Spinal cord (tissue), 10 donors: ENCODE measurements around the gene MYH7B. TPM values are rescaled to one million over a fixed set of nuclear protein-coding genes. Genes with fewer than 3 reads are reported as not detected.

Experiments used
- DNase-seq, 6 donors: peaks; one replicate each; pipeline versions ENCODE4 v3.0.0 to v3.0.0-alpha.2; 2013 to 2015; ENCODE audit warnings: low spot score in 6 of 6, low read depth in 4 of 6
- H3K27ac ChIP-seq: one replicate; pipeline ENCODE4 v1.5.1; 2013; ENCODE audit warnings: low read depth, low read length, control low read depth
- H3K27me3 ChIP-seq: one replicate; pipeline ENCODE4 v1.6.1; 2013; ENCODE audit warnings: low read length; ENCODE audit not compliant: control insufficient read depth, insufficient read depth
- H3K36me3 ChIP-seq: one replicate; pipeline ENCODE4 v1.6.1; 2013; ENCODE audit warnings: low read length; ENCODE audit not compliant: control insufficient read depth, insufficient read depth
- H3K4me1 ChIP-seq: one replicate; pipeline ENCODE4 v1.6.1; 2013; ENCODE audit warnings: low read length; ENCODE audit not compliant: control insufficient read depth, insufficient read depth
- H3K4me3 ChIP-seq: one replicate; pipeline ENCODE4 v1.5.1; 2013; ENCODE audit warnings: low read depth, low read length, control low read depth
- H3K9me3 ChIP-seq: one replicate; pipeline ENCODE4 v1.6.1; 2013; ENCODE audit warnings: low read length; ENCODE audit not compliant: control insufficient read depth, insufficient read depth
- WGBS: methylation state at CpG from one replicate; pipeline ENCODE4 v1.1.5; 2013; ENCODE audit warnings: missing lambda C conversion rate; ENCODE audit not compliant: insufficient coverage; 5-methylcytosine and 5-hydroxymethylcytosine counted together
- long read RNA-seq, 4 donors: transcript quantifications; one replicate each; lab custom pipeline, GENCODE V29; 2026
- polyA plus RNA-seq, 2 donors: library from polyadenylated mRNA; unstranded; fragments of 120-200 nt; gene quantifications; one replicate each; pipeline ENCODE4 v1.2.1, GENCODE V29; 2013; ENCODE audit not compliant: insufficient read length in 2 of 2
- total RNA-seq, 2 donors: library from RNA; depleted of rRNA in 1 of 2; stranded (reverse); fragments of 120-200 nt in 1 of 2; fragments of >200 nt in 1 of 2; gene quantifications; one replicate each; pipeline versions ENCODE4 v1.2.3 to v1.2.4, GENCODE V29; 2013 to 2014
- donor health status: healthy.

MYH7B gene
- total RNA-seq (1 to 10 TPM in 1 of 2 donors, under 1 TPM in 1; 0.89 to 1.6 TPM), polyA plus RNA-seq (1 to 10 TPM; 5.5 to 6.4 TPM)
- long read RNA-seq, donor 1 = 0 reads
- long read RNA-seq, donor 2 = 0 reads
- long read RNA-seq, donor 3 = 0 reads
- long read RNA-seq, donor 4 = 0 reads

DNA sequence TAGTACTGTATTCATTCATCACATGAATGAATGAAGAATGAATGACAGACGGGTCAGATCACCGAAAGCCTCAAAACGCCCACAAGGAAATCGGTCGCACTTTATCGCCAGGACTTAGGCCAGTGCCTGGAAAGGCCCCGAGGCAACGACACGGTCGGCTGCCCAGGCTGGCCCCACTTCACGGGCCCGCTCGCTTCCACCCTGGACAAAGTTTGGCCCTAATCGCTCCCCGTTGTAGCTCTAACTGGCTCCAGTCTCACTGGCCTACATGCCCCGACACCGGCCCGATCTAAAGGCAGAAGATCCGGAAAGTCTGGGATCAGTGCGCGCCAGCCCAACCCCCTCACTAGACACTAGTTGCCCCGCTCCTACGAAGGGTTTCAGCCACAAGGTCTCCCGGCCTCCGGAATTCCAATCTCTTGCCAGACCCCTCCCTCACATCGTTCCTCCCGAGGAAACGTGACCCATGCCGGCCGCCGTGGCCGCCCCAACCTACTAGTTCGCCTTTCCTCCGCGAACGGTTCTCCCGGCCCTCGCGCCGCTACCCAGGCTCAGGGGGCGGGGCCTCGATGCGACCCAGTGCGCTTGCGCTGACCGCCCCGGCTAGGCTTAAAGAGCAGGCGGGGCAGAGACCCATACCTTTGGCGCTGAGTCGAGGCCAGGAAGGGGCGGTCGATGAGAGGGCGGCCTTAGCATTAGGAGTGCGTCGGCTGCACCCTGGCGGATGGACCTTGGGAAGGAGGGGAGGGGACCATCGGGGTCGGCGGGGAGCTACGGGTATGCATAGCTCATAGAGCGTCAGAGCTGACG is at the start of gene MYH7B, which contains the start of gene GSS:
MYH7B (plus strand) TSS at position 638 of the 810 bp plus-strand sequence. CDS start 22,138 bp downstream, outside the sequence.
GSS (minus strand) TSS at position 576 of the 810 bp plus-strand sequence. CDS start 3,954 bp downstream, outside the sequence.
- peak; percentile 90 to 98 (median 92) for DNase-seq
- H3K4me1 ChIP-seq = peaks cover 19% of the 10 kb centered on the region
- H3K9me3 ChIP-seq = no peaks in the 10 kb centered on the region
- peak within 1 kb of the TSS; percentile 95 for H3K27ac ChIP-seq
- H3K27me3 ChIP-seq = no peaks in the 10 kb centered on the region
- peaks cover 5% of the 10 kb centered on the region for H3K36me3 ChIP-seq
- H3K4me3 ChIP-seq = peak within 1 kb of the TSS; percentile 95
- under 1% methylated on average over 62 of the region's 62 CpGs for WGBS

DNA sequence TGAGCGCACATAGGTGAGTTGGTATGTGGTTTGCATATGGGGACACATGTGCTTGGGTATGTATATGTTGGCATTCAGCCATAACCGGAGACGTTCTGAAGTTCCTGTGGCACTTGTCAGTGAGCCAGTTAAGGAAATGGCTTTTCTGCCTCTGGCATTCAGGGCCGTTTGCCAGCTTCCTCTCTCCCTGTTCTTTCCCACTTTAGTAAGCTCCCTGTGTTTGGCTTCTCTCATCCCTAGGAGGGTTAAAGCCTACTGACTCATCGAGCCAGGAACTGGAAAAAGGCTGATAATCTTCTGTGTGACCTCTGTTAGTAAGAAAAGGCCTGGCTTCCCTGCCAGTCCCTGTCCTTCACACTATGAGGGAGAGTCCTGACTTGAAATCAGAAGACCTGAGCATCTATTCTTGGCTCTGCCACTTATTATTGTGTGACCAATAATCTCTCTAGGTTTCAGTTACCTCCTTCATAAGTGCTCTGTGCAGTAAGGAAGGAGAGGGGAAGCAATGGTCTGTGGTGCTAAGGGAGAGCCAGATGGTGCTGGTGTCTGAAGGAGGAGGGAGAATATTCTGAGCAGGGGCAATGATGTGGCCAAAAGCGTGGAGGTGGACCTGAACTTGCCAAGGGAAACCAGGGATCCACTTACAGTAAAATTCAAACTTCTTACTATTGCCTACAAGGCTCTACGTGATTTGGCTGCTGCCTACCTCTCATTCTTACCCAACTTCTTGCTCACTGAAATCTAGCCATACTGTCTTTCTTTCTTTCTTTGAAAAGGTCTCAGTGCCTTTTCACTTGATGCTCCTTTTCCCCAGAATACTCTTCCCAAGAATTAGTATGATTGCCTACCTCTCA is 47.8 kb upstream of the MYH7B start:
- DNase-seq = peak in 4 of 6 donors; percentile 9 to 82 (median 30)
- no peaks in the 10 kb centered on the region for H3K9me3 ChIP-seq
- no peaks in the 10 kb centered on the region for H3K4me1 ChIP-seq
- no peak overlapping the region for H3K4me3 ChIP-seq
- no peak overlapping the region for H3K27ac ChIP-seq
- no peaks in the 10 kb centered on the region for H3K36me3 ChIP-seq
- WGBS = 43% methylated on average over 3 of the region's 7 CpGs
- H3K27me3 ChIP-seq = no peaks in the 10 kb centered on the region

DNA sequence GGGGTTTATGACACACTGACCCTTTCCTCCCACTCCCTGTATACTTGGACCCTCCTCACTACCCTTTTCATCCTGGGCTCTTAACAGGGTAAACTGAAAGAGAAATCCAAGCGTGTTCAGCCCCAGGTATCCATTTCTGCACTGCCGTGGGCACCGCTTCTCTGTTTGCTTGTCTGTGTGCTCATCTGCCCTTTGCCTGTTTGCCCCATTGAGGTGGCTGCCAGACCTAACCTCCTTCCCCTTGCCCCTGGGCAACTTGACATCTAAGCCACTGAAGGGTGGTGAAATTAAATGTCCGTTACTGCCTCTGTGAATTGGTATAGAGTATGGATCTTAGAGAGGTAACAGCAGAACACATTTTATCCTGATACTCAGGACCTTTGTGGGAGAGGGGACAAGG is 40.5 kb upstream of the MYH7B start:
- Histone ChIP-seq H3K4me3 (no peak overlapping the region), H3K36me3 (peaks cover 7% of the 10 kb centered on the region), H3K27ac (no peak overlapping the region), H3K9me3 (no peaks in the 10 kb centered on the region), H3K4me1 (no peaks in the 10 kb centered on the region), H3K27me3 (no peaks in the 10 kb centered on the region)
- no peak for DNase-seq
- WGBS = 94% methylated on average over 3 of the region's 4 CpGs

DNA sequence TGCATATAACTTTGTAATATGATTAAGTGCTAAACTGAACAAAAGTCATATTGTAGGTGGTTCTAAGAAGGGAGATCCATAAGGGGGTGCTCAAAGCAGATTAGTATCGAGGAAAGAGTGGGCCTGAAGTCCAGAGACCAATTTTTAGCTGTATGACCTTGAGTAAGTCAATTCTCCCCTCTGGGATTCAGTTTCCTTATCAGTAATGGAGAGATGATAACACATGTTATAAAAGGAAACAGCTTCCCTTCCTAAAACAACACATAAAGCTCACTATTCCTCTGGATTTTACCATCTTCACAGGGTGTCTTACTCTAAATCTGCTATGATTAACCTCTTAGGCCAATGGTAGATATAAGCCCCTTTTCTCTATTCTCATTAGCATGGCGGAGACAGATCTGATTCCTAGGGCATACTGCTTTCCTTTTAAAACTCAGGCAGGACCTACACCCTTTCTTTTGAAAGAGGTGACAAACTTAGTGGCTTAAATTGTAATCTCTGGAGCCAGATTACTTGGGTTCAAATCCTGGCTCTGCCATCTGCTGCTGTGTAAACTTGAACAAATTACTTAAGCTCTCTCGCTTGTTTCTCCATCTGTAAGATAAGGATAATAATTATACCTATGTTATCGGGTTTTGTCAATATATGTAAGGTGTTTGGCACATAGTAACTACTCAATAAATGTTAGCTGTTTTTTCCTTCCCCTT is 39.8 kb upstream of the MYH7B start:
- Histone ChIP-seq H3K27me3 (no peaks in the 10 kb centered on the region), H3K4me3 (no peak overlapping the region), H3K27ac (no peak overlapping the region), H3K4me1 (no peaks in the 10 kb centered on the region), H3K9me3 (no peaks in the 10 kb centered on the region), H3K36me3 (peaks cover 12% of the 10 kb centered on the region)
- 83% methylated on average over 1 of the region's 4 CpGs for WGBS
- no peak for DNase-seq

DNA sequence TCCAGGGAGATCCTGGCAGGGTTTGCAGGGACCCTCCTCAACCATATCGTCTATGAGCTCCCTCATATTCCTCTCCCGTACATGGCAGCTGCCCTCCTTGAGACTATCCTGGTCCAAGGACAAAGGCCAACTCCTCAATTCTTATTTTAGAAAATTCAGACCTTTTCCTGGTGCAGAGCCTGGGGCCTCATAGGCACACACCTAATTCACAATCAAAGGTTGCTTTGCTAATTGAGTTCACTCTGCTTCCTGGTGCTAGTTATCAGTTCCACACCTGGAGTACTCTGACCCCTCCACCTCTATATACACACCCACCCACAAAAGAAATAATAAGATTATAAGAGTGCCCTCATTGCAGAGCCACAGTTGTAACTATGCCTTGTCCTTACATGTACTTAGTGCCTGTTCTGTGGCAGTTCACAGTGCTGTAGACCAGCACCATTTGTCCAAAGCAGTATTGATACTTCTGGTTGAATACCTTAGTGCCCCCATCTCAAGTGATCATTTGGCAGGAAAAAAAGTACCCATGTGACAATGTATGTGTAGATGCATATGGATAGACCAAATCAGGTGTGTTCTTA is 38.8 kb upstream of the MYH7B start:
- Histone ChIP-seq H3K4me1 (no peaks in the 10 kb centered on the region), H3K27me3 (no peaks in the 10 kb centered on the region), H3K4me3 (no peak overlapping the region), H3K27ac (no peak overlapping the region), H3K9me3 (no peaks in the 10 kb centered on the region), H3K36me3 (peaks cover 17% of the 10 kb centered on the region)
- 85% methylated on average over 2 of the region's 2 CpGs for WGBS
- no peak for DNase-seq

DNA sequence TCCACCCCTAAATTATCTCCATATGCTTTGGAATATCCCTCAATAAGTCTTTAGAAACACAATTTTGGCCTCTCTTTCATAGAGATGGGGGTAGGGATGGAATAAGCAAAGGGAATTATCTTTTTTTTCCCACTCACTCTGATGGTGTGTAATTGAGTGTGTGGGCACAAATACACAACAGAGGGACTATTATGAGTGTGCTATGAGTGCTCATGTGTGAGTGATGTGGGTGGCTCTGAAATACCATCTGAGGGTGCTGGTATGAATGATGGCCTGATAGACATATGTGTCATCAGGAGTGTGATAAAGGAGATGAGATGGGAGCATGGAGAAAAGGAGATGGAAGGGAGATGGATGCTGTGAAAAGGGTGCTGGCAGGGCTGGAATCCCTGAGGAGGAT is 35.6 kb upstream of the MYH7B start:
- H3K4me1 ChIP-seq = no peaks in the 10 kb centered on the region
- H3K27me3 ChIP-seq = no peaks in the 10 kb centered on the region
- no peak for DNase-seq
- H3K27ac ChIP-seq = no peak overlapping the region
- peaks cover 16% of the 10 kb centered on the region for H3K36me3 ChIP-seq
- no peak overlapping the region for H3K4me3 ChIP-seq
- H3K9me3 ChIP-seq = no peaks in the 10 kb centered on the region

- H3K36me3 ChIP-seq = peaks cover 24% of the 10 kb centered on the region
- no peaks in the 10 kb centered on the region for H3K27me3 ChIP-seq
- no peak overlapping the region for H3K27ac ChIP-seq
- DNase-seq = no peak
- H3K4me3 ChIP-seq = no peak overlapping the region
- WGBS = 100% methylated on average over 2 of the region's 3 CpGs
- H3K9me3 ChIP-seq = no peaks in the 10 kb centered on the region
- no peaks in the 10 kb centered on the region for H3K4me1 ChIP-seq
Observed at GRCh38 chr20:34921436-34921835, 34.2 kb upstream of the MYH7B start.

DNA sequence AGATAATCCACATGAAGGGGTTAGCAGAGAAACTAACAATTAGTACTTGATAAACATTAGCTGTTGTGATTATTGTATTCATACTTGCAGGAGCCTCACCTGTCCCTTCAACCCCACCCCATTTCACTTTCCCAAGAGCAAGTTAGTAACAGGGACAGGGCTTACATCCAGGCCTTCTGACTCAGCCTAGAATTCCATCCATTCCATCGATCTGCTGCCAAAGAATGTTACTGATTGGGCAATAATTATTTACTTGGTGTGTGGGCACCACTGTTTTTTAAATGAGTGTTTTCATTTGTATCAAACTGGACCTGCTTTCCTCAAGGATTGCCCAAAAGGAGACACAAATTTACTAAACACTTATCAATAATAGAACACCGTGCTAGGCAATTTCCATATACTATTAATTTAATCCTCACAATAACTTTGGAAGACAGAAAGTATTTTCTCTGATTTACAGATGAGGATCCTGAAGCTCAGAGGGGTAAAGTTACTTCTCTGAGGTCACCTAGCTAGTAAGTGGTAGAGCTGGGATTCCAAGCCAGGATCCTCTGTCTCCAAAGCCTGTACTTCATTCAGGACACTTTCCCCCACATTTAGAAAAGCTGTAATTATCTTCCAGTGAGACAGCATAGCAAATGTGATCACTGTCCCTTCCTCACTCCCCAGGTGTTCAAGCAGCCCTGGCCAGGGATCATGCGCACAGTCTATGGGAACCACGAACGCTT is 32.9 kb upstream of the MYH7B start:
- H3K9me3 ChIP-seq = no peaks in the 10 kb centered on the region
- no peak for DNase-seq
- H3K36me3 ChIP-seq = peaks cover 36% of the 10 kb centered on the region
- no peaks in the 10 kb centered on the region for H3K27me3 ChIP-seq
- H3K4me3 ChIP-seq = no peak overlapping the region
- H3K4me1 ChIP-seq = no peaks in the 10 kb centered on the region
- 100% methylated on average over 3 of the region's 5 CpGs for WGBS
- no peak overlapping the region for H3K27ac ChIP-seq
